22Rv1 (cell line): ENCODE results near the gene COPZ2.
A peak's percentile ranks its signal among the peaks of the same experiment; 100 is the strongest.

ENCODE experiments used
- H3K27ac ChIP-seq: fragments of 450-650 bp; 2 replicates; pipeline ENCODE4 v1.5.1; 2017
- ZFX ChIP-seq: fragments of 450-650 bp; IDR thresholded peaks from 2 replicates; pipeline ENCODE4 v1.6.1; 2017; ENCODE audit warnings: antibody characterized with exemption, borderline replicate concordance
- TF ChIP-seq, protein P1 (sequence below): fragments of 450-650 bp; IDR thresholded peaks from 2 replicates; pipeline ENCODE4 v1.5.1; 2017; ENCODE audit warnings: mild to moderate bottlenecking

COPZ2 gene

DNA sequence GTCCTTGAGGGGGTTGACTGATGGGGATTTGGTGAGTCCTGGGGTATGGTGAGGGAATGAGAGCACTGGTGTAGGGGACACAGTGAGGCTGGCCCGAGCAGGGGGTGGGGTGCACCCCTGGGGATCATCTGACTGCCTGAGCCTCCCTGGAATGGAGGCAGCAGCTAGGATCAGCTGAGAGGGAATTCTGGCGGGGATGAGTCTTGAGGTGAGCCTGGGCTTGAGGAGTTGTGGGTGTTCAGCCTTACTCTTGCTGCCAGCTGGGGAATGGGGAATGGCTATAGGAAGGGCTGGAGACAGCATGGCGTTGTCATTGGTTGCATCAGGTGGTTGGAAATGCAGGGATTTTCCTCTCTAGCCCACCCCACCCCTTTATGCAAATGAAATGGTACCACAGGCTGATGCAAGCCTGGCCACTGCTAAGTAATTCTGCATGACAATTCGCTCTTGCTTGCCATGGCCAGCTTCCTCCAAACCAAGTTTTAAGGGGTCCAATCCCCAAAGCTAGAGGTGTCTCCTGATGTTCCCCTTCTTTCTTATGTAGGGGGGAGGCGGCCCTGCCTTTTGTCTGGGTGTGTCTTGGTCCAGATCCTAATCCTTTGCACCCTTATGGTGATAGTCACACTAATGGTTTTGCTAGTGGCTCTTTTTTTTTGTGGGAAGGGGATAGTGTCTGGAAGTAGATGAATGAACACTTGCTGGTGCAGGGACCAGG lies 18.1 kb upstream of the COPZ2 start:
- TF ChIP-seq ZFX: no peak
- TF ChIP-seq, protein P1, sequence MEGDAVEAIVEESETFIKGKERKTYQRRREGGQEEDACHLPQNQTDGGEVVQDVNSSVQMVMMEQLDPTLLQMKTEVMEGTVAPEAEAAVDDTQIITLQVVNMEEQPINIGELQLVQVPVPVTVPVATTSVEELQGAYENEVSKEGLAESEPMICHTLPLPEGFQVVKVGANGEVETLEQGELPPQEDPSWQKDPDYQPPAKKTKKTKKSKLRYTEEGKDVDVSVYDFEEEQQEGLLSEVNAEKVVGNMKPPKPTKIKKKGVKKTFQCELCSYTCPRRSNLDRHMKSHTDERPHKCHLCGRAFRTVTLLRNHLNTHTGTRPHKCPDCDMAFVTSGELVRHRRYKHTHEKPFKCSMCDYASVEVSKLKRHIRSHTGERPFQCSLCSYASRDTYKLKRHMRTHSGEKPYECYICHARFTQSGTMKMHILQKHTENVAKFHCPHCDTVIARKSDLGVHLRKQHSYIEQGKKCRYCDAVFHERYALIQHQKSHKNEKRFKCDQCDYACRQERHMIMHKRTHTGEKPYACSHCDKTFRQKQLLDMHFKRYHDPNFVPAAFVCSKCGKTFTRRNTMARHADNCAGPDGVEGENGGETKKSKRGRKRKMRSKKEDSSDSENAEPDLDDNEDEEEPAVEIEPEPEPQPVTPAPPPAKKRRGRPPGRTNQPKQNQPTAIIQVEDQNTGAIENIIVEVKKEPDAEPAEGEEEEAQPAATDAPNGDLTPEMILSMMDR: no peak
- peak overlapping the region; percentile 96 for H3K27ac ChIP-seq

DNA sequence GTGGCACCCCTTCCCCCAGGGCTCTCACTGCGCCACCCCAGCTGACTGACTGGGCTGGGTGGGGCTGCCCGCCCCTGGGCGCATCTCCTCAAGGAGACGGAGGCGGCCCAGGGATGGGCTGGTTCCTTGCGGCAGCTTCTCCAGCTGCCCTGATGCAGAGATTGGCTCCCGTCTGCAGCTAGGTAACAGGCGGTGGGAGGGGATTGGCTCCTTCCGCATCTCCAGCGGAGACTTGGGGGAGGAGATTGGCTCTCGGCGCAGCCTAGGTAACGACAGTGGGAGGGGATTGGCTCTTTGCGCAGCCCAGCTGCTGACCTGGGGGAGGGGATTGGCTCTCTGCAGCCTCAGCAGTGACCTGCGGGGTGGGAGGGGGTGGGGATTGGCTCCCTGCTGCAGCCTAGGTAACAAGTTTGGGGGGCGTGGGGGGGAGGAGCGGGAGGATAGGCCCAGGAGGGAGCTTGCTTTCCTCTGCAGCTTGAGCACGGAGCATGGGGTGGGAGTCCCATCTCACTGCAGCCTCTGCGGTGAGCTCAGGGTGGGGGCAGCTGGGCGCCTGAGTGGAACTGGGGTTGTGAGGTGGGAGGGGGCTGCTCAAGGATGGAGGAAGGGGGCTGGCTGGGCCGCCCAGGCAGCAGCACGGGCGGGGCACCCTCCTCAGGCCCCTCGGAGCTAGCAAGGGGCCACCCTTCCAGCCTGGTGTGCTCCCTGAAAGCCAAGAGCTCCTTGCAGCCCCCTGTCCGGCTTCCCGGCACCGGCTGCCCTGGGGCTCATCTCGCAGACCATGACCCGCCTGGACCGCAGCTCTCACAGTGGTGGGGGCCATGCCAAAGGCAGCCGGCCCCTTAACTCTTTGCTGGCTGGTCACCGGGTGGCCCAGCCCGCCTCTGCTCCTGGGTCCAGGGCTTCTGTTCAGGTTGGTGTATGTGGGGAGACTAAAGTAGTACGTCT lies 16.9 kb upstream of the COPZ2 start:
- TF ChIP-seq ZFX: no peak
- TF ChIP-seq, protein P1: no peak
- H3K27ac ChIP-seq: peak overlapping the region; percentile 96

DNA sequence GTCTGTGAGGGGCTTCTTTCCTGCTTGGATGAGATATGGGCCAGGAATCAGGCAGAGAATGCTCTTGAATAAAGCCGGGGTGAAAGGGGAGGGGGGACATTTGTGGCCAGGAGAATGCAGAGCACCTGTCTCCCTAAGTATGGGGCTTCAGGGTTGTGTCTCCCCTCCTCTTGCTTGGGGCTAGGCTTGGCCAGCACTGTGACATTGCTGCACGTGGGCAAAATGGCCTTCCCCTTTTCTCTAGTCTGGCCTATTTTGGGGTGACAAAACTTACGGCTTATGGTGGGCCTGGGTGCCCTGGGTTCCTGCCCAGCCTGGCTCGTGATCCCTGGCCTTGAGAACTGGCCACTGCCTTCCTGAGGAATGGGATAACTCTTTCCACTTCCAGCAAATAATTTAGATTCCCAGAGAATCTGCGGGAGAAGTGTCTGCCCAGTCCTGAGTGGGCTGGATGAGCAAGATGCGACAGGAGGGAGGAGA lies 16.2 kb upstream of the COPZ2 start:
- TF ChIP-seq ZFX: no peak
- TF ChIP-seq, protein P1: no peak

DNA sequence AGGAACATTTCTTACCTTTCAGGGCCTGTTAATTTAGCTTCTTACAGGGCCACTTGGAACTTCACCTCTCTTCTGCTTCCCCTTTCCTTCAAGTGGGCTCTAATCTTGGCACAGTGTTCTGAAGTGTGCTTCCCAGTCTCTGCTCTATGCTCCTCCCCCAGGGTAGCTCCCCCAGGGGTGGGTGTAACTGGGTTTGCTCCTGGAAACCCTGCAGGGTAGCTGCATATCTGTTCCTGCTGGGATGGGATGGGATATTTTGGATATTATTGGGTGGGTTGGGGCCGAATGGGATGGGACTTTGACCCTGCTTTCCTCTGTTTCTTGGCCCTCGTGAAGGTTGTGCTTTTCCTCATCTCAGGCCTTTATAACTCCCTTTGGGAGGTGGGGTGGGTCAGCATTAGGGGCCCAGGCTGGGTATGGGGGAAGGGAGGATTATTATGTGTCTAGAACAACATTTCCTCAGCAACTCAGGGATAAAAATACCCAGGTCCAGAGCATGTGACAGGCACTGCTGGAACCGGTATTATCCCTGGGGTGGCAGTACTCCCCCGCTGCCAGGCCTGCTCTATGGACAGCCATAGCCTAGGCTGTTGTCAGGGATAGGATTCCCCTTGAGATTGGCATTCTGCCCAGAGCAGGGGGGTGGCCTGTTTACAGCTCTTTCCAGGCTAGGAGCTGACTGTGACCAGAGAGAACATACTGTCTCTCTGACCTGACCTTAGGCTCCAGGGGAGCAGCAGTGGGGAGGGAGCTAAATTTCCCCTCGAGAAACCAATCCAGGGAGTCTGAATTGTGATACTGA lies 15.6 kb upstream of the COPZ2 start:
- H3K27ac ChIP-seq: peak overlapping the region; percentile 96
- TF ChIP-seq, protein P1: no peak
- TF ChIP-seq ZFX: no peak

More for the DNA sequence above, 16.2 kb upstream of the COPZ2 start:
- peak overlapping the region; percentile 96 for H3K27ac ChIP-seq

DNA sequence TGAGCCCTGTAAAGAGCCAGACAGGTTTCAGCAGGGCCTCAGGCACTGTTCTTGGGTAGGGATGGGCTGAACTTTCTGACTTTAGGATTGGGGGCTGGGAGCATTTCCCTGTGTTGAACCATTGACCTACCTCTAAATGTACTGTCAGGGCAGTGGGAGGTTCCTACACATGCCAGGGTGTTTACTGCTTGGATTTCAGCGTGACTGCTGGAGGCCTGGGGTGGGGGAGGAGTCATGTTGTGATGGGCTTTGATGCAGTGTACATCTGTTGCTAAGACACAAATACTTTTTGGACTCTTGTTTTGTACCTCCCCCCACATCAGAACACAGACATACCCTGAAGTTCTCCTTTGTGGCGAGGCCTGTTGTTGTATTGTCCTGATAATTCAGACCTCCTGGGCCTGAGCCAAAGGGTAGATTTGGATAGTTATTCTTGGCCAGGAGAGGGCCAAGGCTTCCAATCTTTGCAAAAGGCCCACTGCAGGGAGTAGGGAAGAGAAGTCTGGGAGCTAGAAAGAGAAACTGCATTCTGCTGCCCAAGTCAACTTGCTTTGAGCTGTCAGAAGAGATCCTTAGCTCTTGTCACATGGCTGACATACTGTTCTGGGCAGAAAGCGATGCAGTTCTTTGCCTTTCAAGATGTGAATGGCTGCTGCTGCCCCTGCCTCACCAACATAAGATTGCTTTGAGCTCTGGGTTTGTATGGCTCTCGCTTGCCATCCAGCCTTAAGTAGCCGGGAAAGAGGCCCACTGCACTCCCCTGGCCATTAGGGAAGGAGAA lies 14.3 kb upstream of the COPZ2 start:
- peak overlapping the region; percentile 96 for H3K27ac ChIP-seq
- TF ChIP-seq ZFX: no peak
- TF ChIP-seq, protein P1: no peak

DNA sequence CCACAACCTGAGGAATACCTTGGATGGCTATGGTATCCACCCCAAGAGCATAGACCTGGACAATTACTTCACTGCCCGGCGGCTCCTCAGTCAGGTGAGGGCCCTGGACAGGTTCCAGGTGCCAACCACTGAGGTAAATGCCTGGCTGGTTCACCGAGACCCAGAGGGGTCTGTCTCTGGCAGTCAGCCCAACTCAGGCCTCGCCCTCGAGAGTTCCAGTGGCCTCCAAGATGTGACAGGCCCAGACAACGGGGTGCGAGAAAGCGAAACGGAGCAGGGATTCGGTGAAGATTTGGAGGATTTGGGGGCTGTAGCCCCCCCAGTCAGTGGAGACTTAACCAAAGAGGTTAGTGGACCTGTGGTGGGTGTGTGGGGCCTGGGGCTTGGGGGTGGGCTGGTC lies 13.7 kb upstream of the COPZ2 start:
- H3K27ac ChIP-seq: peak overlapping the region; percentile 96
- TF ChIP-seq ZFX: no peak
- TF ChIP-seq, protein P1: no peak
